HepG2 (cell line): ENCODE data around the gene FAM3C. TPM values are rescaled to one million over a fixed set of nuclear protein-coding genes. Genes with fewer than 3 reads are reported as not detected.
A peak's percentile ranks its signal among the peaks of the same experiment; 100 is the strongest.

Experiments
- HNF4A ChIP-seq: sonication (generic); formaldehyde crosslinking; IDR thresholded peaks from 2 replicates; pipeline ENCODE4 v1.4.0; 2020; ENCODE audit warnings: missing genetic modification reagents
- HNF4G ChIP-seq, 2 experiments: sonication (generic) in 1 of 2; formaldehyde crosslinking in 1 of 2; IDR thresholded peaks; 2 replicates each; pipeline versions ENCODE4 v1.4.0 to v1.6.1; 2011 to 2020; ENCODE audit warnings: borderline replicate concordance in 2 of 2, low read depth in 2 of 2, mild to moderate bottlenecking in 2 of 2, low read length in 1 of 2, missing genetic modification reagents in 1 of 2, moderate library complexity in 1 of 2
- TEAD3 ChIP-seq: optimal IDR thresholded peaks from 2 replicates; pipeline ENCODE3; 2016; ENCODE audit warnings: borderline replicate concordance
- ZBTB42 ChIP-seq: sonication (generic); formaldehyde crosslinking; IDR thresholded peaks from 2 replicates; pipeline ENCODE4 v1.5.0; 2020; ENCODE audit warnings: mild to moderate bottlenecking, missing genetic modification reagents
- ZNF589 ChIP-seq: sonication (generic); formaldehyde crosslinking; conservative IDR thresholded peaks from 2 replicates; pipeline ENCODE4 v1.8.0; 2022; ENCODE audit warnings: mild to moderate bottlenecking, moderate library complexity, missing genetic modification reagents
- ZNF616 ChIP-seq: sonication (generic); formaldehyde crosslinking; IDR thresholded peaks from 2 replicates; pipeline ENCODE4 v1.5.0; 2020; ENCODE audit warnings: low read depth, mild to moderate bottlenecking, missing genetic modification reagents
- polyA plus RNA-seq, 8 experiments: library from polyadenylated mRNA; depleted of rRNA in 3 of 8; stranded (reverse) in 7 of 8; unstranded in 1 of 8; fragments of >200 nt; fragmentation: Illumina TruSeq in 4 of 8; extraction: Trizol in 4 of 8; gene quantifications; 2 replicates each; pipeline versions ENCODE4 v1.2.1 to v1.2.3, GENCODE V29; 2011 to 2016; ENCODE audit warnings: low read depth in 4 of 8, missing spikeins in 1 of 8, mixed read lengths in 1 of 8; ENCODE audit not compliant: insufficient read depth in 1 of 8
- total RNA-seq, 5 experiments: library from RNA; depleted of rRNA; stranded (reverse); fragments of >200 nt; fragmentation: Illumina TruSeq; extraction: Trizol; gene quantifications; 2 replicates each; pipeline ENCODE4 v1.2.3, GENCODE V29; 2016; ENCODE audit warnings: low read depth in 1 of 5
- TF ChIP-seq, protein P1 (sequence below): sonication (generic); formaldehyde crosslinking; IDR thresholded peaks from 2 replicates; pipeline ENCODE4 v1.5.0; 2020; ENCODE audit warnings: mild to moderate bottlenecking, missing genetic modification reagents, borderline replicate concordance
- TF ChIP-seq, protein P2 (sequence below): IDR thresholded peaks from 2 replicates; pipeline ENCODE4 v1.6.1; 2012; ENCODE audit warnings: low read depth, low read length, improper control_type of control experiment
- TF ChIP-seq, protein P3 (sequence below): sonication (generic); formaldehyde crosslinking; IDR thresholded peaks from 2 replicates; pipeline ENCODE4 v1.5.1; 2020; ENCODE audit warnings: missing genetic modification reagents, mild to moderate bottlenecking, borderline replicate concordance
- TF ChIP-seq, protein P4 (sequence below): IDR thresholded peaks from 2 replicates; pipeline ENCODE4 v1.6.1; 2016; ENCODE audit warnings: mild to moderate bottlenecking

Gene FAM3C
- total and polyA plus RNA-seq, 2 of the 13 experiments (the other 11 are each of a cell fraction or from before 2014, with no cell fraction given): 14.6 to 16.0 TPM

DNA sequence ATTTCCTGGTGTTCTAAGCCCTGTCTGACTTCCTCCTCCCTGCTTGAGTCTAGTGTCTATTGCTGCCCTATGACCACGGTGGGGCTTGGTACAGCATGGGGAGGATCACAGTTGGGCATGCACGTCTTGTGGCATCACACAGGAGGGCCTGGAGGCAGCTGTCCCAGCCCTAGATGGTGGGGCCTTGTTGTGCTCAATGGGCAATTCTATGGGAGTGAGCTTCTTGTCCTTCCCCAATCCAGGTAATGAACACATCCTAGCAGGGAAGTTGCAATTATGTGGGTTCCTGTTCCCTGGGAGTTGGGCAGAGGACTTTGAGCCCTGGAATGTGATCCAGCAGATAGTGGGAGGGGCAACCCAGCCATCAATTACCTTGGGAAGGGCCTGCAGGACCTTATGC lies 10.8 kb upstream of the FAM3C start (continued):
- TF ChIP-seq, protein P1, sequence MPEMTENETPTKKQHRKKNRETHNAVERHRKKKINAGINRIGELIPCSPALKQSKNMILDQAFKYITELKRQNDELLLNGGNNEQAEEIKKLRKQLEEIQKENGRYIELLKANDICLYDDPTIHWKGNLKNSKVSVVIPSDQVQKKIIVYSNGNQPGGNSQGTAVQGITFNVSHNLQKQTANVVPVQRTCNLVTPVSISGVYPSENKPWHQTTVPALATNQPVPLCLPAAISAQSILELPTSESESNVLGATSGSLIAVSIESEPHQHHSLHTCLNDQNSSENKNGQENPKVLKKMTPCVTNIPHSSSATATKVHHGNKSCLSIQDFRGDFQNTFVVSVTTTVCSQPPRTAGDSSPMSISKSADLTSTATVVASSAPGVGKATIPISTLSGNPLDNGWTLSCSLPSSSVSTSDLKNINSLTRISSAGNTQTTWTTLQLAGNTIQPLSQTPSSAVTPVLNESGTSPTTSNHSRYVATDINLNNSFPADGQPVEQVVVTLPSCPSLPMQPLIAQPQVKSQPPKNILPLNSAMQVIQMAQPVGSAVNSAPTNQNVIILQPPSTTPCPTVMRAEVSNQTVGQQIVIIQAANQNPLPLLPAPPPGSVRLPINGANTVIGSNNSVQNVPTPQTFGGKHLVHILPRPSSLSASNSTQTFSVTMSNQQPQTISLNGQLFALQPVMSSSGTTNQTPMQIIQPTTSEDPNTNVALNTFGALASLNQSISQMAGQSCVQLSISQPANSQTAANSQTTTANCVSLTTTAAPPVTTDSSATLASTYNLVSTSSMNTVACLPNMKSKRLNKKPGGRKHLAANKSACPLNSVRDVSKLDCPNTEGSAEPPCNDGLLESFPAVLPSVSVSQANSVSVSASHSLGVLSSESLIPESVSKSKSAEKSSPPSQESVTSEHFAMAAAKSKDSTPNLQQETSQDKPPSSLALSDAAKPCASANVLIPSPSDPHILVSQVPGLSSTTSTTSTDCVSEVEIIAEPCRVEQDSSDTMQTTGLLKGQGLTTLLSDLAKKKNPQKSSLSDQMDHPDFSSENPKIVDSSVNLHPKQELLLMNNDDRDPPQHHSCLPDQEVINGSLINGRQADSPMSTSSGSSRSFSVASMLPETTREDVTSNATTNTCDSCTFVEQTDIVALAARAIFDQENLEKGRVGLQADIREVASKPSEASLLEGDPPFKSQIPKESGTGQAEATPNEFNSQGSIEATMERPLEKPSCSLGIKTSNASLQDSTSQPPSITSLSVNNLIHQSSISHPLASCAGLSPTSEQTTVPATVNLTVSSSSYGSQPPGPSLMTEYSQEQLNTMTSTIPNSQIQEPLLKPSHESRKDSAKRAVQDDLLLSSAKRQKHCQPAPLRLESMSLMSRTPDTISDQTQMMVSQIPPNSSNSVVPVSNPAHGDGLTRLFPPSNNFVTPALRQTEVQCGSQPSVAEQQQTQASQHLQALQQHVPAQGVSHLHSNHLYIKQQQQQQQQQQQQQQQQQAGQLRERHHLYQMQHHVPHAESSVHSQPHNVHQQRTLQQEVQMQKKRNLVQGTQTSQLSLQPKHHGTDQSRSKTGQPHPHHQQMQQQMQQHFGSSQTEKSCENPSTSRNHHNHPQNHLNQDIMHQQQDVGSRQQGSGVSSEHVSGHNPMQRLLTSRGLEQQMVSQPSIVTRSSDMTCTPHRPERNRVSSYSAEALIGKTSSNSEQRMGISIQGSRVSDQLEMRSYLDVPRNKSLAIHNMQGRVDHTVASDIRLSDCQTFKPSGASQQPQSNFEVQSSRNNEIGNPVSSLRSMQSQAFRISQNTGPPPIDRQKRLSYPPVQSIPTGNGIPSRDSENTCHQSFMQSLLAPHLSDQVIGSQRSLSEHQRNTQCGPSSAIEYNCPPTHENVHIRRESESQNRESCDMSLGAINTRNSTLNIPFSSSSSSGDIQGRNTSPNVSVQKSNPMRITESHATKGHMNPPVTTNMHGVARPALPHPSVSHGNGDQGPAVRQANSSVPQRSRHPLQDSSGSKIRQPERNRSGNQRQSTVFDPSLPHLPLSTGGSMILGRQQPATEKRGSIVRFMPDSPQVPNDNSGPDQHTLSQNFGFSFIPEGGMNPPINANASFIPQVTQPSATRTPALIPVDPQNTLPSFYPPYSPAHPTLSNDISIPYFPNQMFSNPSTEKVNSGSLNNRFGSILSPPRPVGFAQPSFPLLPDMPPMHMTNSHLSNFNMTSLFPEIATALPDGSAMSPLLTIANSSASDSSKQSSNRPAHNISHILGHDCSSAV (CRISPR knock-in tag): no peak
- TF ChIP-seq HNF4G (IDR thresholded peaks at IDR 0.05; ENCODE audit: borderline replicate concordance, low read depth, low read length) (peak; percentile 33; the same call in 1 of the 2 replicates), HNF4G (CRISPR knock-in tag; IDR thresholded peaks at IDR 0.05; ENCODE audit: borderline replicate concordance, low read depth) (no peak), ZNF616 (CRISPR knock-in tag) (no peak), ZNF589 (CRISPR knock-in tag) (no peak), TEAD3 (peak; percentile 91), HNF4A (CRISPR knock-in tag) (peak; percentile 77), ZBTB42 (no peak)
- TF ChIP-seq, protein P2, sequence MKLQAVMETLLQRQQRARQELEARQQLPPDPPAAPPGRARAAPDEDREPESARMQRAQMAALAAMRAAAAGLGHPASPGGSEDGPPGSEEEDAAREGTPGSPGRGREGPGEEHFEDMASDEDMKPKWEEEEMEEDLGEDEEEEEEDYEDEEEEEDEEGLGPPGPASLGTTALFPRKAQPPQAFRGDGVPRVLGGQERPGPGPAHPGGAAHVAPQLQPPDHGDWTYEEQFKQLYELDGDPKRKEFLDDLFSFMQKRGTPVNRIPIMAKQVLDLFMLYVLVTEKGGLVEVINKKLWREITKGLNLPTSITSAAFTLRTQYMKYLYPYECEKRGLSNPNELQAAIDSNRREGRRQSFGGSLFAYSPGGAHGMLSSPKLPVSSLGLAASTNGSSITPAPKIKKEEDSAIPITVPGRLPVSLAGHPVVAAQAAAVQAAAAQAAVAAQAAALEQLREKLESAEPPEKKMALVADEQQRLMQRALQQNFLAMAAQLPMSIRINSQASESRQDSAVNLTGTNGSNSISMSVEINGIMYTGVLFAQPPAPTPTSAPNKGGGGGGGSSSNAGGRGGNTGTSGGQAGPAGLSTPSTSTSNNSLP: 0 out of 2 replicates have a peak, but pooled peaks have one; percentile 25
- TF ChIP-seq, protein P3, sequence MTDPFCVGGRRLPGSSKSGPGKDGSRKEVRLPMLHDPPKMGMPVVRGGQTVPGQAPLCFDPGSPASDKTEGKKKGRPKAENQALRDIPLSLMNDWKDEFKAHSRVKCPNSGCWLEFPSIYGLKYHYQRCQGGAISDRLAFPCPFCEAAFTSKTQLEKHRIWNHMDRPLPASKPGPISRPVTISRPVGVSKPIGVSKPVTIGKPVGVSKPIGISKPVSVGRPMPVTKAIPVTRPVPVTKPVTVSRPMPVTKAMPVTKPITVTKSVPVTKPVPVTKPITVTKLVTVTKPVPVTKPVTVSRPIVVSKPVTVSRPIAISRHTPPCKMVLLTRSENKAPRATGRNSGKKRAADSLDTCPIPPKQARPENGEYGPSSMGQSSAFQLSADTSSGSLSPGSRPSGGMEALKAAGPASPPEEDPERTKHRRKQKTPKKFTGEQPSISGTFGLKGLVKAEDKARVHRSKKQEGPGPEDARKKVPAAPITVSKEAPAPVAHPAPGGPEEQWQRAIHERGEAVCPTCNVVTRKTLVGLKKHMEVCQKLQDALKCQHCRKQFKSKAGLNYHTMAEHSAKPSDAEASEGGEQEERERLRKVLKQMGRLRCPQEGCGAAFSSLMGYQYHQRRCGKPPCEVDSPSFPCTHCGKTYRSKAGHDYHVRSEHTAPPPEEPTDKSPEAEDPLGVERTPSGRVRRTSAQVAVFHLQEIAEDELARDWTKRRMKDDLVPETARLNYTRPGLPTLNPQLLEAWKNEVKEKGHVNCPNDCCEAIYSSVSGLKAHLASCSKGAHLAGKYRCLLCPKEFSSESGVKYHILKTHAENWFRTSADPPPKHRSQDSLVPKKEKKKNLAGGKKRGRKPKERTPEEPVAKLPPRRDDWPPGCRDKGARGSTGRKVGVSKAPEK: no peak
- TF ChIP-seq, protein P4, sequence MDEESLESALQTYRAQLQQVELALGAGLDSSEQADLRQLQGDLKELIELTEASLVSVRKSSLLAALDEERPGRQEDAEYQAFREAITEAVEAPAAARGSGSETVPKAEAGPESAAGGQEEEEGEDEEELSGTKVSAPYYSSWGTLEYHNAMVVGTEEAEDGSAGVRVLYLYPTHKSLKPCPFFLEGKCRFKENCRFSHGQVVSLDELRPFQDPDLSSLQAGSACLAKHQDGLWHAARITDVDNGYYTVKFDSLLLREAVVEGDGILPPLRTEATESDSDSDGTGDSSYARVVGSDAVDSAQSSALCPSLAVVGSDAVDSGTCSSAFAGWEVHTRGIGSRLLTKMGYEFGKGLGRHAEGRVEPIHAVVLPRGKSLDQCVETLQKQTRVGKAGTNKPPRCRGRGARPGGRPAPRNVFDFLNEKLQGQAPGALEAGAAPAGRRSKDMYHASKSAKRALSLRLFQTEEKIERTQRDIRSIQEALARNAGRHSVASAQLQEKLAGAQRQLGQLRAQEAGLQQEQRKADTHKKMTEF (CRISPR knock-in tag): no peak
- TF ChIP-seq, all 625 proteins: peak for 7
